ENCODE measurements around the gene PSTPIP1.

GRCh38 chr15:77063249-77063648 lies 68.3 kb downstream of the PSTPIP1 start:
- TF ChIP-seq CTCF (IDR thresholded peaks at IDR 0.05) (no peak), POLR2AphosphoS2 (conservative IDR thresholded peaks at IDR 0.05; ENCODE audit: low read length) (no peak), POLR2A (IDR thresholded peaks at IDR 0.05; ENCODE audit: low read length) (no peak), E2F6 (IDR thresholded peaks at IDR 0.05; ENCODE audit: borderline replicate concordance, low read depth) (no peak), RFX5 (IDR thresholded peaks at IDR 0.05) (no peak), JUNB (IDR thresholded peaks at IDR 0.05) (no peak)
